ENCODE data around the gene ANKRD50.

GRCh38 chr4:124722071-124722470, 9.5 kb upstream of the ANKRD50 start:
- TF ChIP-seq POLR2A (IDR thresholded peaks at IDR 0.05; ENCODE audit: low read depth, low read length) (no peak), POLR2AphosphoS5 (IDR thresholded peaks at IDR 0.05; ENCODE audit: low read depth, low read length) (no peak), TAF1 (IDR thresholded peaks at IDR 0.05; ENCODE audit: borderline replicate concordance, low read depth, low read length) (no peak)

Measured in GM12892 (cell line).